B cell (primary cell): ENCODE data around the gene RPS4Y1. TPM values are rescaled to one million over a fixed set of nuclear protein-coding genes. Genes with fewer than 3 reads are reported as not detected.

Source experiments
- ATAC-seq: fragments of 200-7000 bp; cut with Tn5 transposase; one replicate; pipeline ENCODE4 v1.10.0; 2021; ENCODE audit warnings: low read depth, mild to moderate bottlenecking, moderate number of reproducible peaks, moderate library complexity
- CTCF ChIA-PET: fragments of 350-600 bp; sonication (Branson Sonifier 250); formaldehyde crosslinking; loops from one replicate; lab custom pipeline; 2021; ENCODE audit warnings: antibody characterized with exemption, inconsistent platforms; lab: Charles Lee
- POLR2A ChIA-PET: fragments of 350-600 bp; sonication (Branson Sonifier 250); formaldehyde crosslinking; loops from one replicate; lab custom pipeline; 2021; ENCODE audit warnings: antibody characterized with exemption; lab: Charles Lee
- DNase-seq: peaks from one replicate; pipeline ENCODE4 v3.0.0; 2013
- H2AFZ ChIP-seq: 2 replicates; pipeline ENCODE4 v1.6.1; 2012; ENCODE audit warnings: mild to moderate bottlenecking, low read depth, low read length; ENCODE audit not compliant: insufficient read depth, poor library complexity, severe bottlenecking
- H3K27ac ChIP-seq, 2 donors: 1 replicate in 1 of 2; 2 replicates in 1 of 2; pipeline ENCODE4 v1.5.1; 2012 to 2013; ENCODE audit warnings: low read length in 2 of 2, mild to moderate bottlenecking in 2 of 2, moderate library complexity in 1 of 2
- H3K27me3 ChIP-seq, 4 experiments: fragments of 200-600 bp in 1 of 4; sonication (generic) in 1 of 4; replicated peaks in 1 of 4; 1 replicate in 2 of 4; 2 replicates in 2 of 4; pipeline versions ENCODE4 v1.6.1 to v1.7.0; 2013 to 2016; ENCODE audit warnings: low read length in 3 of 4, mild to moderate bottlenecking in 2 of 4, mixed read lengths in 1 of 4, moderate library complexity in 1 of 4; ENCODE audit not compliant: insufficient read depth in 4 of 4, control insufficient read depth in 3 of 4; ENCODE audit errors: control extremely low read depth in 1 of 4
- H3K36me3 ChIP-seq, 2 experiments: replicated peaks in 1 of 2; 1 replicate in 1 of 2; 2 replicates in 1 of 2; pipeline versions ENCODE4 v1.6.1 to v1.7.1; 2013; ENCODE audit warnings: low read length in 1 of 2; ENCODE audit not compliant: insufficient read depth in 2 of 2, control insufficient read depth in 1 of 2; ENCODE audit errors: control extremely low read depth in 1 of 2, extremely low read depth in 1 of 2
- H3K4me1 ChIP-seq, 2 donors: fragments of 200-600 bp in 1 of 2; sonication (generic) in 1 of 2; 1 replicate in 1 of 2; 2 replicates in 1 of 2; pipeline versions ENCODE4 v1.5.1 to v1.6.1; 2013 to 2017; ENCODE audit warnings: low read length in 2 of 2; ENCODE audit not compliant: control insufficient read depth in 2 of 2, insufficient read depth in 2 of 2
- H3K4me2 ChIP-seq: replicated peaks from 2 replicates; pipeline ENCODE3; 2012; ENCODE audit warnings: mild to moderate bottlenecking, low read depth, low read length; ENCODE audit not compliant: poor library complexity, severe bottlenecking
- H3K4me3 ChIP-seq, 5 experiments: fragments of 200-600 bp in 1 of 5; sonication (generic) in 1 of 5; 1 replicate in 3 of 5; 2 replicates in 2 of 5; pipeline versions ENCODE4 v1.5.1 to v1.7.0; 2011 to 2016; ENCODE audit warnings: low read length in 4 of 5, mild to moderate bottlenecking in 4 of 5, low read depth in 2 of 5, control low read depth in 1 of 5, moderate library complexity in 1 of 5; ENCODE audit not compliant: insufficient read depth in 1 of 5; ENCODE audit errors: control extremely low read depth in 1 of 5, extremely low read depth in 1 of 5
- H3K79me2 ChIP-seq: fragments of 200-600 bp; sonication (generic); one replicate; pipeline ENCODE4 v1.6.0; 2016; ENCODE audit warnings: low read length; ENCODE audit not compliant: control insufficient read depth, insufficient read depth
- H3K9ac ChIP-seq: fragments of 200-600 bp; sonication (generic); 2 replicates; pipeline ENCODE4 v1.6.1; 2017; ENCODE audit warnings: mild to moderate bottlenecking, low read length, moderate library complexity
- H3K9me3 ChIP-seq, 3 donors: one replicate each; pipeline versions ENCODE4 v1.6.1 to v1.7.1; 2013; ENCODE audit warnings: low read length in 2 of 3; ENCODE audit not compliant: control insufficient read depth in 2 of 3, insufficient read depth in 1 of 3; ENCODE audit errors: control extremely low read depth in 1 of 3
- H4K20me1 ChIP-seq: 2 replicates; pipeline ENCODE4 v1.6.0; 2012; ENCODE audit warnings: mild to moderate bottlenecking, low read length; ENCODE audit not compliant: insufficient read depth, control insufficient read depth, poor library complexity, severe bottlenecking
- H3K27ac Mint-ChIP-seq: one replicate; pipeline ENCODE4 v1.8.0; 2021; ENCODE audit warnings: mixed read lengths
- H3K27me3 Mint-ChIP-seq: one replicate; pipeline ENCODE4 v1.8.0; 2021; ENCODE audit warnings: mixed read lengths
- H3K4me1 Mint-ChIP-seq: one replicate; pipeline ENCODE4 v1.8.0; 2021; ENCODE audit warnings: mixed read lengths
- H3K4me3 Mint-ChIP-seq: one replicate; pipeline ENCODE4 v1.8.0; 2021; ENCODE audit warnings: mixed read lengths
- H3K9me3 Mint-ChIP-seq: one replicate; pipeline ENCODE4 v1.8.0; 2022; ENCODE audit warnings: mixed read lengths; ENCODE audit not compliant: insufficient read depth
- CTCF ChIP-seq: fragments of 200-600 bp; IDR thresholded peaks from one replicate; pipeline ENCODE4 v1.8.0; 2022; ENCODE audit warnings: antibody characterized with exemption, mild to moderate bottlenecking
- EZH2 ChIP-seq: IDR thresholded peaks from 2 replicates; pipeline ENCODE4 v1.6.1; 2012; ENCODE audit warnings: borderline replicate concordance, low read depth, mild to moderate bottlenecking, moderate library complexity, low read length; ENCODE audit not compliant: insufficient read depth, poor library complexity, severe bottlenecking
- WGBS: methylation state at CpG from one replicate; pipeline ENCODE4 v1.1.5; 2013; ENCODE audit warnings: missing lambda C conversion rate; ENCODE audit not compliant: insufficient coverage; 5-methylcytosine and 5-hydroxymethylcytosine counted together
- intact Hi-C: fragments of 100-400 bp; cut with micrococcal nuclease; formaldehyde crosslinking; loops from one replicate; pipeline ENCODE4 v1.10.0; 2022
- polyA plus RNA-seq: library from polyadenylated mRNA; depleted of rRNA; stranded (reverse); fragments of >200 nt; gene quantifications from 2 replicates; pipeline ENCODE4 v1.2.3, GENCODE V29; 2012
- total RNA-seq, 2 donors: library from RNA; stranded (reverse); fragments of 120-200 nt in 1 of 2; gene quantifications; 1 replicate in 1 of 2; 2 replicates in 1 of 2; pipeline versions ENCODE4 v1.2.3 to v1.2.4, GENCODE V29; 2013 to 2022

The RPS4Y1 gene
- total and polyA plus RNA-seq, 2 donors (not counting 1 experiment from before 2014, with no cell fraction given) = 304 TPM; not detected in 1

GRCh38 chrY:2857068-2857467 lies 15.7 kb downstream of the RPS4Y1 start:
- intact Hi-C loops = no loop called here

GRCh38 chrY:2857686-2858085 lies 16.3 kb downstream of the RPS4Y1 start:
- H3K9ac ChIP-seq = no peak overlapping the region
- H3K4me3 ChIP-seq = no peak overlapping the region
- DNase-seq (no peak), ATAC-seq (no peak)
- H4K20me1 ChIP-seq = no peaks in the 10 kb centered on the region
- H3K4me1 Mint-ChIP-seq = peaks cover 19% of the 10 kb centered on the region
- H3K4me1 ChIP-seq = no peaks in the 10 kb centered on the region
- H3K27me3 ChIP-seq = no peaks in the 10 kb centered on the region
- no peak for TF ChIP-seq EZH2
- no peak for TF ChIP-seq CTCF
- no peaks in the 10 kb centered on the region for H3K27me3 Mint-ChIP-seq
- CTCF ChIA-PET = no interaction called here
- H3K4me2 ChIP-seq = no peak overlapping the region
- H3K27ac Mint-ChIP-seq = no peak overlapping the region
- POLR2A ChIA-PET = no interaction called here
- H3K9me3 Mint-ChIP-seq = no peaks in the 10 kb centered on the region
- H3K36me3 ChIP-seq = peaks cover 0 to 55% of the 10 kb centered on the region in 2 experiments
- no peak overlapping the region for H3K4me3 Mint-ChIP-seq
- no CpG with 5 or more reads among the region's 4 CpGs for WGBS
- H2AFZ ChIP-seq = no peak overlapping the region
- H3K9me3 ChIP-seq = no peaks in the 10 kb centered on the region
- no peaks in the 10 kb centered on the region for H3K79me2 ChIP-seq
- intact Hi-C loops = no loop called here
- no peak overlapping the region for H3K27ac ChIP-seq

More at GRCh38 chrY:2857068-2857467, 15.7 kb downstream of the RPS4Y1 start:
- Mint-ChIP-seq H3K27me3 (no peaks in the 10 kb centered on the region), H3K9me3 (no peaks in the 10 kb centered on the region), H3K4me1 (peaks cover 19% of the 10 kb centered on the region), H3K4me3 (no peak overlapping the region), H3K27ac (no peak overlapping the region)
- DNase-seq = no peak
- no peaks in the 10 kb centered on the region for H3K4me1 ChIP-seq
- no peaks in the 10 kb centered on the region for H4K20me1 ChIP-seq
- no peak overlapping the region for H2AFZ ChIP-seq
- no peaks in the 10 kb centered on the region for H3K79me2 ChIP-seq
- no peak overlapping the region for H3K4me2 ChIP-seq
- no peak overlapping the region for H3K9ac ChIP-seq
- H3K4me3 ChIP-seq = no peak overlapping the region
- POLR2A ChIA-PET = no interaction called here
- CTCF ChIA-PET = no interaction called here
- no peak for ATAC-seq
- no peak overlapping the region for H3K27ac ChIP-seq
- TF ChIP-seq EZH2 = no peak
- TF ChIP-seq CTCF = no peak
- H3K36me3 ChIP-seq = peaks cover 0 to 52% of the 10 kb centered on the region in 2 experiments
- no peaks in the 10 kb centered on the region for H3K27me3 ChIP-seq
- H3K9me3 ChIP-seq = no peaks in the 10 kb centered on the region
- no CpG with 5 or more reads among the region's 5 CpGs for WGBS
